Measurements from ENCODE around the gene CD300C. TPM values are rescaled to one million over a fixed set of nuclear protein-coding genes. Genes with fewer than 3 reads are reported as not detected.
A peak's percentile ranks its signal among the peaks of the same experiment; 100 is the strongest.

CD300C gene
- total and polyA plus RNA-seq, 4 donors = 0.28 to 2.9 (median 1.6) TPM

DNA sequence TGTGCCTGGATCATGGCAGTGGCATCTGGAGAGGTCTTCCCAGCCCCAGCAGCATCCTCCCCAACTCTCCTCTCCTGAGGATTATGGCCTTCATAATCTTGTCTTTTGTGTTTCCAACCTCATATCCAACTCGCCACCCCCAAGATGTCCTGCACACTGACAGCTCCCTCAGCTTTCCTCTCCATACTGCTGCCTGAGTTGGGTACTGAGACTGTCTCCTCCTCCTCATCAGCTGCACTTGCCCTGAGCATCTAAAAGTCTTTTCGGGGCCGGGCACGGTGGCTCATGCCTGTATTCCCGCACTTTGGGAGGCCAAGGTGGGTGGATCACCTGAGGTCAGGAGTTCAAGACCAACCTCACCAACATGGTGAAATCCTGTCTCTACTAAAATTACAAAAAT lies 16.7 kb downstream of the CD300C start:
- DNase-seq (peak in 1 of 2 donors; percentile 35), ATAC-seq (ENCODE audit: low FRiP score) (no peak)
- Histone ChIP-seq H3K36me3 (ENCODE audit: control insufficient read depth in 1 of 2, insufficient read depth in 2 of 2, low read length in 1 of 2) (no peaks in the 10 kb centered on the region), H3K4me1 (ENCODE audit: control insufficient read depth in 1 of 2, insufficient read depth in 2 of 2, low read length in 2 of 2) (no peaks in the 10 kb centered on the region), H3K4me3 (ENCODE audit: low read length in 2 of 2) (no peak overlapping the region), H3K27me3 (ENCODE audit: control insufficient read depth in 1 of 2, insufficient read depth in 2 of 2, low read length in 1 of 2) (no peaks in the 10 kb centered on the region), H3K27ac (ENCODE audit: low read depth in 1 of 2, low read length in 2 of 2) (no peak overlapping the region), H3K9me3 (ENCODE audit: control insufficient read depth, low read length) (no peaks in the 10 kb centered on the region)
- intact Hi-C loops (cut with DNase I) = no loop called here
- WGBS, 2 donors = 80 to 85% methylated on average over 5 of the region's 5 CpGs

DNA sequence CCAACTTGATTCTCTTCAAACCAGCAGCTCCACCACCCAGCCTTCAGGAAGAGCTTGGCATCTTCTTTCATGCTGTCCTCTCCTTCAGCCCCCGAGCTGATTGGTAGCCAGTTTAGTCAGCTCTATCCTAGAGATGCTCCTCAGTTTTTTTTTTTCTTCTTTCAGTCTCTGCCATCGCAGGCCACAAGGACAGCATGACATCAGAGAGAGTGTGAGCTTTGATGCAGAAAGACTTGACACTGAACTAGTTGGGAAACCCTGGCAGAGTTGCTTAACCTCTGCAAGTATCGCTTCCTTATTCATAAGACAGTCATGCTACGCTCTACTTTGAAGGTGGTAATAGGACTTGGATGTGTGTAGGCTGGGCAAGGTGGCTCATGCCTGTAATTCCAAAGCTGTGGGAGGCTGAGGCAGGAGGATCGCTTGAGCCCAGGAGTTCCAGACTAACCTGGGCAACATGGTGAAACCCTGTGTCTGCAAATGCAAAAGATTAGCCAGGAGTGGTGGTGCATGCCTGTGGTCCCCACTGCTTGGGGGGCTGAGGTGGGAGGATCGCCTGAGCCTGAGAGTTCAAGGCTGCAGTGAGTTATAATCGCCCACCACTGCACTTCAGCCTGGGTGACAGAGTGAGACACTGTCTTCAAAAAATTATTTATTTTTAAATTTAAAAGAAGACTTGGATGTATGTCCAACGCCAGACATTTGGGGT lies 17.3 kb downstream of the CD300C start:
- Histone ChIP-seq H3K36me3 (ENCODE audit: control insufficient read depth in 1 of 2, insufficient read depth in 2 of 2, low read length in 1 of 2) (no peaks in the 10 kb centered on the region), H3K27me3 (ENCODE audit: control insufficient read depth in 1 of 2, insufficient read depth in 2 of 2, low read length in 1 of 2) (no peaks in the 10 kb centered on the region), H3K4me3 (ENCODE audit: low read length in 2 of 2) (no peak overlapping the region), H3K4me1 (ENCODE audit: control insufficient read depth in 1 of 2, insufficient read depth in 2 of 2, low read length in 2 of 2) (no peaks in the 10 kb centered on the region), H3K9me3 (ENCODE audit: control insufficient read depth, low read length) (no peaks in the 10 kb centered on the region), H3K27ac (ENCODE audit: low read depth in 1 of 2, low read length in 2 of 2) (no peak overlapping the region)
- DNase-seq (peak in 1 of 2 donors; percentile 51), ATAC-seq (ENCODE audit: low FRiP score) (no peak)
- intact Hi-C loops (cut with DNase I) = no loop called here
- WGBS, 2 donors = 81% methylated on average over 8 of the region's 8 CpGs

DNA sequence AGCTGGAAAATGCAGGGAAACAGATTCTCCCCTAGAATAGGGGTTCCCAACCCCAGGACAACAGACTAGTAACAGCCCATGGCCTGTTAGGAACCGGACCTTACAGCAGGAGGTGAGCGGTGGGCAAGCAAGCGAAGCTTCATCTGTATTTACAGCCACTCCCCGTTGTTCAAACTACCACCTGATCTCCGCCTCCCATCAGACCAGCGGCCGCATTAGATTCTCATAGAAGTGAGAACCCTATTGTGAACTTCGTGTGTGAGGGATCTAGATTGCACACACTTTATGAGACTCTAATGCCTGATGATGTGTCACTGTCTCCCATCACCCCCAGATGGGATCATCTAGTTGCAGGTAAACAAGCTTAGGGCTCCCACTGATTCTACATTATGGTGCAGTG lies 18.2 kb downstream of the CD300C start:
- Histone ChIP-seq H3K27me3 (ENCODE audit: control insufficient read depth in 1 of 2, insufficient read depth in 2 of 2, low read length in 1 of 2) (no peaks in the 10 kb centered on the region), H3K36me3 (ENCODE audit: control insufficient read depth in 1 of 2, insufficient read depth in 2 of 2, low read length in 1 of 2) (no peaks in the 10 kb centered on the region), H3K9me3 (ENCODE audit: control insufficient read depth, low read length) (peaks cover 4% of the 10 kb centered on the region), H3K4me3 (ENCODE audit: low read length in 2 of 2) (no peak overlapping the region), H3K27ac (ENCODE audit: low read depth in 1 of 2, low read length in 2 of 2) (no peak overlapping the region), H3K4me1 (ENCODE audit: control insufficient read depth in 1 of 2, insufficient read depth in 2 of 2, low read length in 2 of 2) (no peaks in the 10 kb centered on the region)
- no peak for ATAC-seq (ENCODE audit: low FRiP score)
- intact Hi-C loops (cut with DNase I) = no loop called here
- DNase-seq = no peak
- WGBS, 2 donors = 85 to 87% methylated on average over 8 of the region's 8 CpGs

DNA sequence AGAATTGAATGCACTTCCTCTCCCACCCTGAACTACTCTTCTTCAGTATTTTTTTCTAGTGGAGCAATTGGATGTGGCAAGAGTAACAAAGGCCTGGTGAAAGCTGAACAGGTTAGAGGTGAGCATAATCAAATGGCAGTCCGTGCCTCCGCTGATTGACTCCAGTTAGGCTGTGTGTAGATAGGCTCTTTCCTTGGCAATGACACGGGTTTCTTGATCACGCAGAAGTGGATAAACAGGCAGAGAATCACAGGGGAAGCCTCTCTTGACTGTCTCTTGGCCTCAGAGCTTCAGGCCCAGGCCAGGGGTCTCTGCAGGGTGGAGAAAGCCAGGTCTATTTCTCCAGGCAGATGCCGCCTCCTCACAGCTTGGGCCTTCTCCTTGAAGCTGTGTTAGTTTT lies 18.8 kb downstream of the CD300C start:
- Histone ChIP-seq H3K9me3 (ENCODE audit: control insufficient read depth, low read length) (peaks cover 8% of the 10 kb centered on the region), H3K27ac (ENCODE audit: low read depth in 1 of 2, low read length in 2 of 2) (no peak overlapping the region), H3K4me3 (ENCODE audit: low read length in 2 of 2) (no peak overlapping the region), H3K36me3 (ENCODE audit: control insufficient read depth in 1 of 2, insufficient read depth in 2 of 2, low read length in 1 of 2) (no peaks in the 10 kb centered on the region), H3K4me1 (ENCODE audit: control insufficient read depth in 1 of 2, insufficient read depth in 2 of 2, low read length in 2 of 2) (no peaks in the 10 kb centered on the region), H3K27me3 (ENCODE audit: control insufficient read depth in 1 of 2, insufficient read depth in 2 of 2, low read length in 1 of 2) (no peaks in the 10 kb centered on the region)
- intact Hi-C loops (cut with DNase I) = no loop called here
- ATAC-seq (ENCODE audit: low FRiP score) (no peak), DNase-seq (no peak)
- 82 to 94% methylated on average over 5 of the region's 5 CpGs for WGBS, 2 donors

DNA sequence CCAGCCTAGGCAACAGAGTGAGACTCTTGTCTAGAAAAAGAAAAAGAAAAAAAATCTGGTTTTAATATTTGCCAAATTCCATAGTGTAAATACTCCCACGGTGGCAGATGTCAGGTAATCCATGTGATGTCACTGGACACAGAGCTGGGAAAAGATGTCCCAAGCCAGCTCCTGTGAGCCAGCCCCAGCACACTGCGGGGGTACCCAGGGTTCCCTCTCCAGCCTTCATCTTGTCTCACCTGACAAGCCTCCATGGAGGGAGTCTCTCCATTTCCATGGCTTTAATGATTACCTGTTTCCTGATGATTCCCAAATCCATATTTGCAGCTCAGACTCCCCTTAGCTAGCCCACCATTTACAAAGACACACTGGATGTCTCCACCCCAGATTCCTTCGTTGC lies 19.2 kb downstream of the CD300C start:
- ATAC-seq (ENCODE audit: low FRiP score) = no peak
- Histone ChIP-seq H3K4me1 (ENCODE audit: control insufficient read depth in 1 of 2, insufficient read depth in 2 of 2, low read length in 2 of 2) (no peaks in the 10 kb centered on the region), H3K27ac (ENCODE audit: low read depth in 1 of 2, low read length in 2 of 2) (no peak overlapping the region), H3K36me3 (ENCODE audit: control insufficient read depth in 1 of 2, insufficient read depth in 2 of 2, low read length in 1 of 2) (no peaks in the 10 kb centered on the region), H3K4me3 (ENCODE audit: low read length in 2 of 2) (no peak overlapping the region), H3K27me3 (ENCODE audit: control insufficient read depth in 1 of 2, insufficient read depth in 2 of 2, low read length in 1 of 2) (no peaks in the 10 kb centered on the region), H3K9me3 (ENCODE audit: control insufficient read depth, low read length) (peaks cover 8% of the 10 kb centered on the region)
- DNase-seq = no peak
- intact Hi-C loops (cut with DNase I) = no loop called here
- WGBS, 2 donors = 62 to 73% methylated on average over 3 of the region's 3 CpGs

- ATAC-seq (ENCODE audit: low FRiP score) (no peak), DNase-seq (peak in 1 of 2 donors; percentile 24)
- 87 to 89% methylated on average over 14 of the region's 14 CpGs for WGBS, 2 donors
- Histone ChIP-seq H3K36me3 (ENCODE audit: control insufficient read depth in 1 of 2, insufficient read depth in 2 of 2, low read length in 1 of 2) (no peaks in the 10 kb centered on the region), H3K27ac (ENCODE audit: low read depth in 1 of 2, low read length in 2 of 2) (no peak overlapping the region), H3K4me3 (ENCODE audit: low read length in 2 of 2) (no peak overlapping the region), H3K4me1 (ENCODE audit: control insufficient read depth in 1 of 2, insufficient read depth in 2 of 2, low read length in 2 of 2) (no peaks in the 10 kb centered on the region), H3K9me3 (ENCODE audit: control insufficient read depth, low read length) (peaks cover 8% of the 10 kb centered on the region), H3K27me3 (ENCODE audit: control insufficient read depth in 1 of 2, insufficient read depth in 2 of 2, low read length in 1 of 2) (no peaks in the 10 kb centered on the region)
- intact Hi-C loops (cut with DNase I) = no loop called here
These were observed 20.1 kb downstream of the CD300C start for GRCh38 chr17:74525781-74526288.

GRCh38 chr17:74525465-74525725 lies 20.5 kb downstream of the CD300C start:
- H3K27me3 ChIP-seq (ENCODE audit: control insufficient read depth in 1 of 2, insufficient read depth in 2 of 2, low read length in 1 of 2) = no peaks in the 10 kb centered on the region
- DNase-seq (no peak), ATAC-seq (ENCODE audit: low FRiP score) (no peak)
- WGBS, 2 donors = 88 to 92% methylated on average over 1 of the region's 1 CpG
- H3K4me3 ChIP-seq (ENCODE audit: low read length in 2 of 2) = no peak overlapping the region
- H3K4me1 ChIP-seq (ENCODE audit: control insufficient read depth in 1 of 2, insufficient read depth in 2 of 2, low read length in 2 of 2) = no peaks in the 10 kb centered on the region
- peaks cover 8% of the 10 kb centered on the region for H3K9me3 ChIP-seq (ENCODE audit: control insufficient read depth, low read length)
- no peaks in the 10 kb centered on the region for H3K36me3 ChIP-seq (ENCODE audit: control insufficient read depth in 1 of 2, insufficient read depth in 2 of 2, low read length in 1 of 2)
- H3K27ac ChIP-seq (ENCODE audit: low read depth in 1 of 2, low read length in 2 of 2) = no peak overlapping the region
- intact Hi-C loops (cut with DNase I) = no loop called here

DNA sequence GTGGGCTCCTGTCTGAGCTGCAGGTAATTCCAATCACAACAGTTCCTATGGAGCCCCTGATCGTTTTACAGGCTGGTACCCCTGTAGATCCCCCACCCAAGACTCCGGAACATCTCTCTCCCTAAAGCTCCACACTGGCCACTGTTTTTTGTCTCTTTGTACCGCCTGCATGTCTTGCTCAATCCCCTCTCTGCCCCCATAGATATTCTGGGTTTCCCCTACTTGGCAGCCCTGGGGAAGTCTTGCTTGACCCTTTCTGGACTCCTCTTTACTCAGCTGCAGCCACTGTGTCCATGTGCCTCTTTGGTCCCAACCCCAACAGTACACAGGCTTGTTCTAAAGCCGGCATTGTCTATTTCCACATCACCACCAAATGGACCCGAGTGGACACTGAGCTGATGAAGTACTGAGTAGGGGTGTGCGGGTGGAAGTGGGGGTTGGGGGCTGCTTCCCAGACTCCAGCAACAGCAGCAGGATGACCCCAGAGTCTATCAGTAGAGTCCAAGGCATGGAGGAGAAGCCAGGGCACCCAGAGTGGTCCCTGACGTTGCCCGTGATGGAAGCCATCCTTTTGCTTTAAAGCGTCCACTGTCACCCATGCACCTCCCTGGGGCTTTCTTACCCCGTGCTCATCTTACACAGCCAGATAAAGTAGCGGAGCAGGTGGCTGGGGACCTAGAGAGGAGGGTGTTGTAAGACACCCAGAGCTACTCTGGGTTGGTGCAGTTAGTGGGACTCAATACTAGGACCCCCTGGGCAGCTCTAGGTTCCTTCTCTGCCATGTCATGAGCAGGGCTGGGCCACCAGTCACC lies 21.1 kb downstream of the CD300C start:
- DNase-seq (peak in 1 of 2 donors; percentile 24), ATAC-seq (ENCODE audit: low FRiP score) (no peak)
- Histone ChIP-seq H3K9me3 (ENCODE audit: control insufficient read depth, low read length) (peaks cover 8% of the 10 kb centered on the region), H3K27me3 (ENCODE audit: control insufficient read depth in 1 of 2, insufficient read depth in 2 of 2, low read length in 1 of 2) (no peaks in the 10 kb centered on the region), H3K27ac (ENCODE audit: low read depth in 1 of 2, low read length in 2 of 2) (no peak overlapping the region), H3K36me3 (ENCODE audit: control insufficient read depth in 1 of 2, insufficient read depth in 2 of 2, low read length in 1 of 2) (no peaks in the 10 kb centered on the region), H3K4me3 (ENCODE audit: low read length in 2 of 2) (no peak overlapping the region), H3K4me1 (ENCODE audit: control insufficient read depth in 1 of 2, insufficient read depth in 2 of 2, low read length in 2 of 2) (no peaks in the 10 kb centered on the region)
- intact Hi-C loops (cut with DNase I) = no loop called here
- 78 to 80% methylated on average over 11 of the region's 11 CpGs for WGBS, 2 donors

DNA sequence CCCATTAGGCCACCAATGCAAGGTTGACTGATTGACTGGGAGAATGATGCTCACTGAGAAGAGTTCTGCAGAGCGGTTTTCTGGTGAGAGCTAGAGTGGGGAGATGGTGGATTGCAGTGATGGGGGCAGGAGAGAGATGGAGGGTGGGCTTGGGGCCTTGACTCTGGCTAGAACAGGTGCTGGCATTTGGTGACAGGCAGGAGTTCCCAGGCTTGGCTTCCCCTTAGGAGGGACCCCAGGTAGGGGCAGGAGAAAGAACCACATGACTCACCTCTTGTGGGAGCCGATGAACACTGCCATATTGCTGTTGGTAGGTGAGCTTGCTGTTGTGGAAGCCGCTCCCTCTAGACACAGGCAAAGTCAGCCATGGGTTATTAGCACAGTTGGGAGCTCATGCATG lies 22.6 kb downstream of the CD300C start:
- no peaks in the 10 kb centered on the region for H3K27me3 ChIP-seq (ENCODE audit: control insufficient read depth in 1 of 2, insufficient read depth in 2 of 2, low read length in 1 of 2)
- intact Hi-C loops (cut with DNase I) = no loop called here

More for the DNA sequence above, 22.6 kb downstream of the CD300C start:
- WGBS, 2 donors = 80 to 89% methylated on average over 3 of the region's 3 CpGs
- Histone ChIP-seq H3K27ac (ENCODE audit: low read depth in 1 of 2, low read length in 2 of 2) (no peak overlapping the region), H3K4me1 (ENCODE audit: control insufficient read depth in 1 of 2, insufficient read depth in 2 of 2, low read length in 2 of 2) (no peaks in the 10 kb centered on the region), H3K36me3 (ENCODE audit: control insufficient read depth in 1 of 2, insufficient read depth in 2 of 2, low read length in 1 of 2) (no peaks in the 10 kb centered on the region), H3K4me3 (ENCODE audit: low read length in 2 of 2) (no peak overlapping the region), H3K9me3 (ENCODE audit: control insufficient read depth, low read length) (peaks cover 8% of the 10 kb centered on the region)
- no peak for ATAC-seq (ENCODE audit: low FRiP score)
- DNase-seq = no peak
